K562 (cell line): ENCODE results near the gene SLX4IP. TPM values are rescaled to one million over a fixed set of nuclear protein-coding genes. Genes with fewer than 3 reads are reported as not detected.

Experiments
- ATAC-seq: fragments of 200-7000 bp; cut with Tn5 transposase; 3 replicates; pipeline ENCODE4 v1.9.1; 2020; ENCODE audit warnings: moderate library complexity
- BruUV-seq: library from RNA; stranded (reverse); fragments of 400-500 nt; replicated peaks from 2 replicates; lab custom pipeline; 2021; lab: Mats Ljungman, UMichigan
- CTCF ChIA-PET: fragments of 300-600 bp; formaldehyde crosslinking; extraction: SDS; loops from one replicate; lab custom pipeline; 2021; ENCODE audit warnings: low intra/inter-chr PET ratio; lab: Yijun Ruan, JAX
- POLR2A ChIA-PET: fragments of 300-600, 350-650 bp; sonication (Branson Sonifier 250); formaldehyde crosslinking; extraction: SDS; loops from one replicate; lab custom pipeline; 2021; ENCODE audit warnings: antibody characterized with exemption, inconsistent platforms; lab: Yijun Ruan, JAX
- DNase-seq, 4 experiments: peaks; one replicate each; pipeline versions ENCODE4 v3.0.0 to v3.0.0-alpha.2; 2011 to 2018; ENCODE audit warnings: low spot score in 3 of 4, mixed read lengths in 3 of 4; ENCODE audit errors: extremely low read depth in 1 of 4
- FAIRE-seq: peaks from 2 replicates; lab custom pipeline; 2011; peaks lifted over from hg19 to GRCh38; lab: Jason Lieb, UNC
- H2AFZ ChIP-seq: 2 replicates; pipeline ENCODE4 v1.6.0; 2011; ENCODE audit warnings: low read depth, low read length, control low read depth, inconsistent platforms
- H3K27ac ChIP-seq: fragments of 200-600 bp; 3 replicates; pipeline ENCODE4 v1.8.0; 2011; ENCODE audit warnings: low read depth, mild to moderate bottlenecking, control low read depth, inconsistent platforms, low read length, moderate library complexity, mixed read lengths; ENCODE audit errors: extremely low read depth
- H3K27me3 ChIP-seq, 2 experiments: fragments of 300-600 bp in 1 of 2; 2 replicates in 1 of 2; 3 replicates in 1 of 2; pipeline versions ENCODE4 v1.6.0 to v1.8.0; 2011; ENCODE audit warnings: inconsistent platforms in 2 of 2, low read length in 2 of 2, mild to moderate bottlenecking in 1 of 2, mixed read lengths in 1 of 2, moderate library complexity in 1 of 2; ENCODE audit not compliant: control insufficient read depth in 2 of 2, insufficient read depth in 2 of 2
- H3K36me3 ChIP-seq: fragments of 300-600 bp; 3 replicates; pipeline ENCODE4 v1.8.0; 2011; ENCODE audit warnings: mild to moderate bottlenecking, low read length, inconsistent platforms; ENCODE audit not compliant: control insufficient read depth, insufficient read depth
- H3K4me1 ChIP-seq, 2 experiments: fragments of 200-600 bp in 1 of 2; replicated peaks in 1 of 2; 2 replicates in 1 of 2; 3 replicates in 1 of 2; pipeline versions ENCODE4 v1.5.1 to v1.8.0; 2011; ENCODE audit warnings: inconsistent platforms in 2 of 2, low read length in 2 of 2, mild to moderate bottlenecking in 1 of 2, mixed read lengths in 1 of 2, moderate library complexity in 1 of 2; ENCODE audit not compliant: control insufficient read depth in 2 of 2, insufficient read depth in 2 of 2
- H3K4me2 ChIP-seq: 2 replicates; pipeline ENCODE4 v1.6.1; 2011; ENCODE audit warnings: low read length, control low read depth, inconsistent platforms, mixed read lengths; ENCODE audit not compliant: insufficient read depth
- H3K4me3 ChIP-seq: fragments of 200-600 bp; sonication (generic), shearing (Covaris generic); 2 replicates; pipeline ENCODE4 v1.5.1; 2016; ENCODE audit warnings: control low read depth, inconsistent platforms
- H3K79me2 ChIP-seq: fragments of 200-600 bp; 3 replicates; pipeline ENCODE4 v1.8.0; 2011; ENCODE audit warnings: low read length, inconsistent platforms; ENCODE audit not compliant: control insufficient read depth, insufficient read depth
- H3K9ac ChIP-seq, 2 experiments: 2 replicates each; pipeline versions ENCODE4 v1.6.0 to v1.6.1; 2011; ENCODE audit warnings: low read depth in 2 of 2, low read length in 2 of 2, control low read depth in 1 of 2, inconsistent platforms in 1 of 2, mild to moderate bottlenecking in 1 of 2, mixed read lengths in 1 of 2; ENCODE audit not compliant: insufficient read depth in 1 of 2
- H3K9me1 ChIP-seq: one replicate; pipeline ENCODE4 v1.6.0; 2011; ENCODE audit warnings: inconsistent platforms, mild to moderate bottlenecking, low read length, moderate library complexity; ENCODE audit not compliant: control insufficient read depth, insufficient read depth
- H3K9me3 ChIP-seq: replicated peaks from 2 replicates; pipeline ENCODE4 v1.5.1; 2011; ENCODE audit warnings: low read depth, low read length, inconsistent platforms; ENCODE audit not compliant: control insufficient read depth, insufficient read depth
- H4K20me1 ChIP-seq: replicated peaks from 2 replicates; pipeline ENCODE4 v1.6.1; 2011; ENCODE audit warnings: low read length, inconsistent platforms, mixed read lengths; ENCODE audit not compliant: control insufficient read depth, insufficient read depth
- CLOCK ChIP-seq: fragments of 250-450 bp; sonication (Bioruptor Pico); IDR thresholded peaks from 2 replicates; pipeline ENCODE4 v1.4.0; 2020; ENCODE audit warnings: mild to moderate bottlenecking, moderate library complexity, borderline replicate concordance
- DIDO1 ChIP-seq: fragments of 450-650 bp; IDR thresholded peaks from 2 replicates; pipeline ENCODE4 v1.6.1; 2016; ENCODE audit warnings: low read depth, missing biosample characterization, missing genetic modification characterization
- E2F3 ChIP-seq: fragments of 250-450 bp; sonication (Bioruptor Pico); IDR thresholded peaks from 2 replicates; pipeline ENCODE4 v1.4.0; 2020; ENCODE audit warnings: mild to moderate bottlenecking
- GATA2 ChIP-seq: sonication (generic); formaldehyde crosslinking; IDR thresholded peaks from 2 replicates; pipeline ENCODE4 v1.4.0; 2020; ENCODE audit warnings: mild to moderate bottlenecking, missing genetic modification reagents
- HEY1 ChIP-seq: fragments of 250-450 bp; sonication (Bioruptor Pico); IDR thresholded peaks from 2 replicates; pipeline ENCODE4 v1.5.0; 2020; ENCODE audit warnings: mild to moderate bottlenecking, moderate library complexity, borderline replicate concordance
- KDM1A ChIP-seq, 2 experiments: fragments of 450-650 bp; IDR thresholded peaks; 2 replicates each; pipeline ENCODE4 v1.6.1; 2016; ENCODE audit warnings: mild to moderate bottlenecking in 2 of 2
- XRCC4 ChIP-seq: IDR thresholded peaks from one replicate; pipeline ENCODE4 v1.6.1; 2011; ENCODE audit not compliant: insufficient read depth, insufficient read length; ENCODE audit errors: extremely low read depth
- ZNF124 ChIP-seq: sonication (generic); formaldehyde crosslinking; IDR thresholded peaks from 2 replicates; pipeline ENCODE4 v1.8.1; 2022; ENCODE audit warnings: missing genetic modification reagents
- ZNF197 ChIP-seq: fragments of 200-800 bp; sonication (Bioruptor generic); IDR thresholded peaks from 2 replicates; pipeline ENCODE4 v1.6.1; 2016; ENCODE audit warnings: low read depth, missing genetic modification characterization, missing compliant biosample characterization
- ZNF280B ChIP-seq: fragments of 250-450 bp; sonication (Bioruptor Pico); IDR thresholded peaks from 2 replicates; pipeline ENCODE4 v1.5.1; 2021; ENCODE audit warnings: mild to moderate bottlenecking
- WGBS: fragments of 100-300 bp; shearing (Covaris generic); methylation state at CpG from one replicate; pipeline ENCODE4 v1.1.6; 2016; ENCODE audit warnings: low coverage, mixed read lengths; ENCODE audit not compliant: insufficient coverage; ENCODE audit errors: missing lambda C conversion rate; 5-methylcytosine and 5-hydroxymethylcytosine counted together
- in situ Hi-C: fragments of 300-500 bp; cut with MboI; formaldehyde crosslinking; loops from 4 replicates; pipeline ENCODE4 v1.15.0; 2018; ENCODE audit warnings: inconsistent platforms, mixed read lengths
- intact Hi-C: fragments of 100-400 bp; cut with micrococcal nuclease; formaldehyde crosslinking; loops from 2 replicates; pipeline ENCODE4 v1.14.2; 2022
- polyA plus RNA-seq, 8 experiments: library from polyadenylated mRNA; depleted of rRNA in 4 of 8; stranded (reverse) in 5 of 8; unstranded in 3 of 8; fragments of >200 nt; fragmentation: Nextera tagmentation in 2 of 8; fragmentation: Illumina TruSeq in 1 of 8; extraction: Ambion mirVana in 2 of 8; extraction: Trizol in 1 of 8; gene quantifications; 2 replicates each; pipeline versions ENCODE4 v1.2.1 to v1.2.3, GENCODE V29; 2011 to 2014; ENCODE audit warnings: inconsistent platforms in 1 of 8, missing spikeins in 1 of 8
- total RNA-seq, 7 experiments: library from RNA; depleted of rRNA in 6 of 7; stranded (reverse); fragments of >200 nt in 6 of 7; fragmentation: Illumina TruSeq in 2 of 7; extraction: Trizol in 2 of 7; gene quantifications; 2 replicates each; pipeline versions ENCODE4 v1.2.1 to v1.2.3, GENCODE V29; 2011 to 2021; ENCODE audit warnings: low replicate concordance in 1 of 7

The SLX4IP gene
- total and polyA plus RNA-seq, 9 of the 15 experiments (the other 6 are each of a cell fraction or from before 2014, with no cell fraction given): 1.5 to 5.9 (median 3.5) TPM

- TF ChIP-seq ZNF280B (CRISPR knock-in tag) (no peak), ZNF124 (CRISPR knock-in tag) (no peak), GATA2 (CRISPR knock-in tag) (no peak), XRCC4 (no peak), HEY1 (CRISPR knock-in tag) (no peak), E2F3 (no peak), ZNF197 (CRISPR knock-in tag) (no peak), KDM1A (IDR thresholded peaks at IDR 0.05) (no peak), CLOCK (CRISPR knock-in tag) (no peak), DIDO1 (tag) (no peak)
- Histone ChIP-seq H3K9ac (no peak overlapping the region), H3K27ac (no peak overlapping the region), H3K27me3 (no peaks in the 10 kb centered on the region), H3K4me1 (peaks cover 0 to 7% of the 10 kb centered on the region in 2 experiments; a peak in 1 of 5 replicates), H2AFZ (no peak overlapping the region), H3K9me1 (no peaks in the 10 kb centered on the region), H3K4me2 (no peak overlapping the region), H4K20me1 (no peaks in the 10 kb centered on the region), H3K4me3 (no peak overlapping the region), H3K79me2 (no peaks in the 10 kb centered on the region), H3K9me3 (no peaks in the 10 kb centered on the region), H3K36me3 (no peaks in the 10 kb centered on the region)
- DNase-seq (no peak), FAIRE-seq (no peak), ATAC-seq (no peak)
- CTCF ChIA-PET: no interaction called here
- POLR2A ChIA-PET: no interaction called here
- in situ Hi-C loops: no loop called here
- 83% methylated on average over 2 of the region's 2 CpGs for WGBS
- no TSS peak for BruUV-seq
- intact Hi-C loops: no loop called here
Measured at GRCh38 chr20:10530883-10531282, 95.8 kb downstream of the SLX4IP start.
